Hair follicle dermal papilla cell (primary cell): ENCODE measurements around the gene UGDH. TPM values are rescaled to one million over a fixed set of nuclear protein-coding genes. Genes with fewer than 3 reads are reported as not detected.

Experiments used
- total RNA-seq: library from RNA; depleted of rRNA; stranded (reverse); fragments of >200 nt; gene quantifications from 2 replicates; pipeline ENCODE4 v1.2.3, GENCODE V29; 2012

The UGDH gene
- 175 and 179 TPM in 2 replicates for total RNA-seq

DNA sequence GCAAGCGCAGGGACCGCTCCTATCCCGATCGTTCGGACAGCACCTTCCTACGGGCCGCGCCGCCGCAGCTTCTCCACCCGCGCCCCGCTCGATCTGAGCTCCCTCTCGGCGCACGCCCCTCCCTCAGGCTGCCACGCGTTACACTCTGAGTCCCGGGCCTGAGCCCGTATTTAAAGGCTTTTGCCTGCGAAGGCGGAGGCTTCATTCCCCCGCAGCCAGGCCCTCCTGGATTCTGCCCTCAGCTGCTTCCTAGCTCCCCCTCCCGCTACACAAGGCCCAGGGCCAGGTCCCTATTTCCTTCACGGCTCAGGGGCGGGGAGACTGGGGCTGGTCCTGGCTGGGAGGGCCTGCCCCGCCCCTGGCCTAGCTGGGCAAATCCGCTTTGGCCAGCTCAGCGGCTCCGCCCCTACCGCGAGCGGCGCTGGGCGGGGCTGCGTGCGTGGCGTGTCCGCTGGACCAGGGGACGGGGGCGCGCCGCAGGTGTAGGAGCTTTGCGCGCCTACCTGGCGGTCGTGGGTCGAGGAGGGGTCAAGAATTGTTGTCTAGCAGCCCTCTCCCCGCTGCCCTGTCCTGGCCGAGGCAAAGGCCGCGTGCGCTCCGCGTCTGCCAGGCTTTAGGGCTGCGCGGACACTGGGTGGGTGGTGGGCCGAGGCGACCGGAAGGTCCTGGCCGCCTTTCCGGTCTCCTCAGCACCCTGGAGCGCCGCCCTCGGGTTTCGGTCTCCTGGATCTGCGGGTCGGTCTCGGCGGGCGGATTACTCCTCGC lies at the start of gene UGDH:
Gene UGDH (minus strand): TSS at position 144 of the 765 bp plus-strand sequence. CDS start 5,927 bp downstream, outside the sequence.

DNA sequence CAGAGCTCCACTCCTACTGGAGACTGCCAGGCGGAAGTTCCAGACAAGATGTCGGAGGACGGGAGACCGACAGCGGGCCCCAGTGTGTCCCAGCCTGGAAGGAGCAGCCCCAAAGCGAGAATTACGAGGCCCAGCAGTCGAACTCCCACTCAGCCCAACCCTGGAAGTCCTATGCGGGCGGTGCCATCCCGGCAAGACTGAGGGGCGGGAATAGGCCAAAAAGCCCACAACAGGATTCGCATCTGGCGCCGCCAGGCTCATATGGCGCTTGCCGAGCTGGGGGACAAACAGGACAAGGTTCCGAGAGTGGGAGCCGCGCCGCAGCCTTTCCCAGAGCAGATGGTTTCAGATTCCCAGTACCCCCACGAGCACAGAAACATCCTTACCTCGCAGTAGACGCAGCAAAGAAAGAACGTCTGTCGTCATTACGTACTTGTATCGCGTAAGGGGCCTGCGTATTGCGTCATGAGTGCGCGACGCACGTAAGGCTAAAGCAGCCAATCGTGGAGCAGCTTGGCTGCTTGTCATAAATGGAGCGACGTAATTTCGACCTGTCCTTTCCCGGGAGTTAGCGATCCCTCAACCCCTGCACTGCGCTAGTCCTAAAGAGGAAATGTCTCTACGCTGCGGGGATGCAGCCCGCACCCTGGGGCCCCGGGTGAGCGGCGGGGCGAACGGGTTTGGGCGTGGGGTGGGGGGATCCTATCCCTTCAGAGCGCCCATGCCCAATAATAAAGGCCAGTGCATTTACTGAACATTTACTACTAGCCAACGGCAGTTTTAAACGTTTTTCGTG lies 68.5 kb downstream of the UGDH start, which contains the start of the genes LIAS and RPL9:
Gene LIAS (plus strand): TSS at position 552 of the 796 bp plus-strand sequence. CDS start 62 bp downstream, at position 614.
Gene RPL9 (minus strand): TSS at position 418 of the 796 bp plus-strand sequence. CDS start 483 bp downstream, outside the sequence.

Other genes with a start within 250 kb of the UGDH start
- 31.3 and 35.9 TPM in 2 replicates for gene RFC1, start 161.1 kb downstream of the UGDH start, total RNA-seq
- gene KLB, start 120.5 kb downstream of the UGDH start, total RNA-seq, result not detected in 2 replicates
- gene RPL9, start 68.5 kb downstream of the UGDH start, total RNA-seq, result 1,470 and 1,613 TPM in 2 replicates
- gene LIAS, start 68.4 kb downstream of the UGDH start, total RNA-seq, result 4.5 and 5.1 TPM in 2 replicates
- 48.0 and 56.3 TPM in 2 replicates for gene SMIM14, start 111.4 kb upstream of the UGDH start, total RNA-seq
- gene UBE2K, start 170.7 kb upstream of the UGDH start, total RNA-seq, result 18.2 and 20.6 TPM in 2 replicates